Mesendoderm (in vitro differentiated cells): ENCODE results near the gene MEF2C. TPM values are rescaled to one million over a fixed set of nuclear protein-coding genes. Genes with fewer than 3 reads are reported as not detected.

Experiments
- DNase-seq: peaks from one replicate; pipeline ENCODE4 v3.0.0; 2013
- H2AK5ac ChIP-seq: 2 replicates; pipeline ENCODE4 v1.6.1; 2013; ENCODE audit warnings: low read length, inconsistent platforms
- H2BK120ac ChIP-seq: 2 replicates; pipeline ENCODE4 v1.6.1; 2013; ENCODE audit warnings: low read depth, mild to moderate bottlenecking, low read length, moderate library complexity, mixed read lengths
- H2BK15ac ChIP-seq: replicated peaks from 2 replicates; pipeline ENCODE4 v1.6.1; 2013; ENCODE audit warnings: low read depth, mild to moderate bottlenecking, moderate library complexity
- H2BK5ac ChIP-seq: 2 replicates; pipeline ENCODE4 v1.6.1; 2013; ENCODE audit warnings: low read length, inconsistent platforms
- H3K18ac ChIP-seq: 2 replicates; pipeline ENCODE4 v1.6.1; 2013; ENCODE audit warnings: mild to moderate bottlenecking, low read length, mixed read lengths
- H3K23ac ChIP-seq: one replicate; pipeline ENCODE4 v1.6.1; 2013; ENCODE audit warnings: low read length
- H3K27ac ChIP-seq: 2 replicates; pipeline ENCODE4 v1.5.1; 2013; ENCODE audit warnings: low read depth, mild to moderate bottlenecking, inconsistent platforms, low read length, moderate library complexity
- H3K27me3 ChIP-seq: 2 replicates; pipeline ENCODE4 v1.6.1; 2013; ENCODE audit warnings: low read length, control low read depth, mild to moderate bottlenecking, inconsistent platforms; ENCODE audit not compliant: insufficient read depth, poor library complexity
- H3K36me3 ChIP-seq: 2 replicates; pipeline ENCODE4 v1.6.1; 2013; ENCODE audit warnings: low read length, inconsistent platforms; ENCODE audit not compliant: control insufficient read depth, insufficient read depth
- H3K4ac ChIP-seq: one replicate; pipeline ENCODE4 v1.6.1; 2013; ENCODE audit warnings: low read depth, mild to moderate bottlenecking, low read length, moderate library complexity
- H3K4me1 ChIP-seq: 2 replicates; pipeline ENCODE4 v1.6.1; 2013; ENCODE audit warnings: low read depth, low read length, inconsistent platforms; ENCODE audit not compliant: control insufficient read depth
- H3K4me2 ChIP-seq: 2 replicates; pipeline ENCODE4 v1.6.1; 2013; ENCODE audit warnings: low read length
- H3K4me3 ChIP-seq: 2 replicates; pipeline ENCODE4 v1.5.1; 2013; ENCODE audit warnings: mild to moderate bottlenecking, low read length
- H3K56ac ChIP-seq: one replicate; pipeline ENCODE4 v1.6.1; 2013; ENCODE audit warnings: low read length
- H3K79me1 ChIP-seq: 2 replicates; pipeline ENCODE4 v1.6.1; 2013; ENCODE audit warnings: low read length, inconsistent platforms
- H3K79me2 ChIP-seq: 2 replicates; pipeline ENCODE4 v1.6.1; 2013; ENCODE audit warnings: mild to moderate bottlenecking, low read length; ENCODE audit not compliant: control insufficient read depth, insufficient read depth
- H3K9ac ChIP-seq: 2 replicates; pipeline ENCODE4 v1.6.1; 2013; ENCODE audit warnings: low read length, inconsistent platforms
- H4K5ac ChIP-seq: one replicate; pipeline ENCODE4 v1.6.1; 2013; ENCODE audit warnings: low read length
- H4K8ac ChIP-seq: one replicate; pipeline ENCODE4 v1.6.1; 2013; ENCODE audit warnings: low read depth, mild to moderate bottlenecking, control low read depth, low read length, moderate library complexity
- WGBS: extraction: QIAGEN DNeasy Blood & Tissue Kit; methylation state at CpG from one replicate; pipeline ENCODE4 v1.1.7; 2013; ENCODE audit warnings: low lambda C conversion rate, missing lambda C conversion rate; ENCODE audit not compliant: insufficient coverage; ENCODE audit errors: extremely low coverage; 5-methylcytosine and 5-hydroxymethylcytosine counted together
- polyA plus RNA-seq, 2 experiments: library from polyadenylated mRNA; stranded (reverse); fragments of 200-250 nt; gene quantifications; one replicate each; pipeline ENCODE4 v1.2.3, GENCODE V29; 2013

The MEF2C gene
- polyA plus RNA-seq (2013, experiment 1 of 2) = 0.60 TPM
- 0.25 TPM for polyA plus RNA-seq (2013, experiment 2 of 2)

DNA sequence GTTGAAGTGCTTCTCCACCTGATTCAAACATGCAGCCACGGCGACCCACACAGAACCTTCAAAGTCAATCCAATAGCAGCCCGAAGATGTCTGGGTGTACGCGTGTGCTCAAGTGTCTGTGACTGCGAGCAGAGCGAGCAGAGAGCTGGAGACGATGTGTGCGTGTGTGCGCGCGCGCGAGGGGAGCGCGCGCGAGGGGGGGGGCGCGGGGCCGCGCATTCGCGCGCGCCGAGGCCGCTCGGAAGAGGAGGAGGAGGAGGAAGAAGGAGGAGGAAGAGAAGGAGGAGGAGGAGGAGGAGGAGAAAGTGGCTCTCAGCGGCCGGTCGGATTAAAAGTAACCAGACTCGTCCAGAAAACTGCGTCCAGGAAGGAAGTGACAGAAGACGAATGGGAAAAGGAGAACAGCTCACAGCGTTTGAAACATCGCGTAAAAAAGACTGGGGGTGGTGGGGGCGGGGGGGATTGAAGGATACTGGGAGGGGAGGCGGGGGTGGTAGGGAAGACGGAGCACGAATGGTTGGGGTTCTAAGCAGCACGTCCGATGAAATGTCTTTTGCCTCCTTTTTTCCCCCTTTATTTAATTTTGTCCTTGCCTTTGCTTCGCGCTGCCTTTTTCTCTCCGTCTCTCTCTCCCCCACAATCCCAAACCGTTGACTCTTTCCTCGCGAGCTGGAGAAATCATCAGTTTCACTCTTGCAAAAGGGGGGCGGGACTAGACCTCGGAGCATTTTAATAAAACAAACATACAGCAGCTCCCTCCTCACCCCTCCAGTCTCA lies at the start of gene MEF2C:
TSS of gene MEF2C (minus strand) at position 126 of the 777 bp plus-strand sequence. CDS start 59,396 bp downstream, outside the sequence.
- Histone ChIP-seq H2BK15ac (no peak within 1 kb of the TSS), H3K9ac (peak within 1 kb of the TSS; percentile 40), H3K4me3 (peak within 1 kb of the TSS; percentile 65), H3K56ac (peak within 1 kb of the TSS; percentile 71), H2BK120ac (no peak within 1 kb of the TSS), H3K79me2 (no peaks in the 10 kb centered on the region), H3K18ac (no peak within 1 kb of the TSS), H4K8ac (no peak within 1 kb of the TSS), H3K27ac (no peak within 1 kb of the TSS), H3K36me3 (no peaks in the 10 kb centered on the region), H3K4me1 (no peaks in the 10 kb centered on the region), H2AK5ac (no peak within 1 kb of the TSS), H3K79me1 (no peaks in the 10 kb centered on the region), H3K4ac (no peak within 1 kb of the TSS), H4K5ac (no peak within 1 kb of the TSS), H3K4me2 (peak within 1 kb of the TSS; percentile 52), H2BK5ac (no peak within 1 kb of the TSS), H3K27me3 (no peaks in the 10 kb centered on the region), H3K23ac (no peak within 1 kb of the TSS)
- peak; percentile 54 for DNase-seq
- no CpG with 5 or more reads among the region's 52 CpGs for WGBS

DNA sequence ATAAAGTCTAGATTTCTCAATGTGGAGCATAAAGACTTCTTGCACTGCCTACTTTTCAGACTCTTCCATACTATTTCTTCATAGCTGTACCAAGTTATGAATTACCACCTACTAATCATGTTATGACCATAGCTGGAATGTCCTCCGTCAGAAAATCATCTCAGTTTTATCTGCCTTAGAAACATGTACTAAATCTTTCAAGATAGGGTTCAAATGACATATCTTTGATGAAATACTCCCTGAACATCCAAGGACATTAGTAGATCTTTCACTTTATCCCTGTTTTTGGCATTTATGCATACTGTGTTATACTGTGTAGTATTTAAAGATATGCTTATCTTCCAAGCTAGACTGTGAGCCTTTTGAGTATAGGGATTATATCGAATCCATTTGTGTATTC lies 49.6 kb upstream of the MEF2C start:
- Histone ChIP-seq H3K18ac (no peak overlapping the region), H2BK15ac (no peak overlapping the region), H3K36me3 (no peaks in the 10 kb centered on the region), H4K8ac (no peak overlapping the region), H3K4me1 (no peaks in the 10 kb centered on the region), H3K79me1 (no peaks in the 10 kb centered on the region), H3K56ac (no peak overlapping the region), H3K4ac (no peak overlapping the region), H3K79me2 (no peaks in the 10 kb centered on the region), H2BK5ac (no peak overlapping the region), H3K9ac (no peak overlapping the region), H2AK5ac (no peak overlapping the region), H3K4me3 (no peak overlapping the region), H3K27me3 (no peaks in the 10 kb centered on the region), H4K5ac (no peak overlapping the region), H3K27ac (no peak overlapping the region), H3K23ac (no peak overlapping the region), H3K4me2 (no peak overlapping the region), H2BK120ac (no peak overlapping the region)
- WGBS = no CpG with 5 or more reads among the region's 2 CpGs
- DNase-seq = no peak

DNA sequence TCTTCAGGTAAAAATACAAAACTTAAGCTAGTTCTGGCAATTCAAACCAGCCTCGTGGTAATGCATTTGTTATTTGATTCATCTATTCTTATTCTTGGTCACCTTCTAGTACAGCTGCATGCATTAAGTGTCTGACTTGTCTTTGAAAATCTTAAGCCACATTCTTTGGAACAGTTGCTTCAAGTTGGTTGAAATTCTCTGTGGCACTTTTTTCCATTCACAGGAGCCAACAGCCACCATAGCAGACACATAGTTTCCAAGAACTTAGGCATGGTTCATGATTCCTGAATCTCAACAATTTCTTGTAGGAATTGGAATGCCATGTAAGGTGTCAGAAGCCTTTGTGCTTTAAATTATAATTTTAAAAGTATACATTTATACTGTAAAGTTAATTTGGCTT lies 47.4 kb upstream of the MEF2C start:
- H3K27ac ChIP-seq = no peak overlapping the region
- no peak overlapping the region for H4K5ac ChIP-seq
- H3K36me3 ChIP-seq = no peaks in the 10 kb centered on the region
- no peaks in the 10 kb centered on the region for H3K27me3 ChIP-seq
- DNase-seq = no peak
- no peak overlapping the region for H3K18ac ChIP-seq
- no peak overlapping the region for H3K9ac ChIP-seq
- no peak overlapping the region for H2BK120ac ChIP-seq
- no peak overlapping the region for H2AK5ac ChIP-seq
- no CpG with 5 or more reads among the region's 1 CpG for WGBS
- no peaks in the 10 kb centered on the region for H3K4me1 ChIP-seq
- no peak overlapping the region for H3K23ac ChIP-seq
- no peak overlapping the region for H2BK5ac ChIP-seq
- H3K4ac ChIP-seq = no peak overlapping the region
- H3K79me2 ChIP-seq = no peaks in the 10 kb centered on the region
- no peak overlapping the region for H3K4me3 ChIP-seq
- H2BK15ac ChIP-seq = no peak overlapping the region
- no peaks in the 10 kb centered on the region for H3K79me1 ChIP-seq
- H3K56ac ChIP-seq = no peak overlapping the region
- no peak overlapping the region for H3K4me2 ChIP-seq
- no peak overlapping the region for H4K8ac ChIP-seq

DNA sequence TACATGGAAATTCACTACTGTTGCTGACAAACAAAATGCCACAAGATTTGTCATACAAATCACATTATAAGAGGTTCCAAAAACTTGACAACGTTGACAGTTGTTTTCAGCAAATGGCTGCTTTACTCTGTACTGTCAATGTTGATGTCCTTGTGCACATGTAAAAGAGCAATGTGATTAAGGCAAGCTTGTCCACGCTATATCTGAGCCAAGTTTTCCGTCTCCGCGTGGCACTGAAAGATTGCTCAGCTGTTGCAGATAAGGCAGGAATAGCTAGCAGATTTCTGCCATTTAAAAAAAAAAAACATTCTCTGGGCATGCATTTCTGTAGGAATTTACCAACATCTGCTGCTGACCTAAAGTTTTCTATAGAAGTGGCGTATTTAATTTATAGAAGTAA lies 46.4 kb upstream of the MEF2C start:
- Histone ChIP-seq H2AK5ac (no peak overlapping the region), H3K18ac (no peak overlapping the region), H3K56ac (no peak overlapping the region), H3K79me1 (no peaks in the 10 kb centered on the region), H4K5ac (no peak overlapping the region), H3K4me2 (no peak overlapping the region), H3K27me3 (no peaks in the 10 kb centered on the region), H3K27ac (no peak overlapping the region), H2BK15ac (no peak overlapping the region), H3K9ac (no peak overlapping the region), H3K79me2 (no peaks in the 10 kb centered on the region), H3K23ac (no peak overlapping the region), H2BK120ac (no peak overlapping the region), H2BK5ac (no peak overlapping the region), H3K4me1 (no peaks in the 10 kb centered on the region), H3K36me3 (no peaks in the 10 kb centered on the region), H3K4me3 (no peak overlapping the region), H4K8ac (no peak overlapping the region), H3K4ac (no peak overlapping the region)
- no peak for DNase-seq
- no CpG with 5 or more reads among the region's 6 CpGs for WGBS

DNA sequence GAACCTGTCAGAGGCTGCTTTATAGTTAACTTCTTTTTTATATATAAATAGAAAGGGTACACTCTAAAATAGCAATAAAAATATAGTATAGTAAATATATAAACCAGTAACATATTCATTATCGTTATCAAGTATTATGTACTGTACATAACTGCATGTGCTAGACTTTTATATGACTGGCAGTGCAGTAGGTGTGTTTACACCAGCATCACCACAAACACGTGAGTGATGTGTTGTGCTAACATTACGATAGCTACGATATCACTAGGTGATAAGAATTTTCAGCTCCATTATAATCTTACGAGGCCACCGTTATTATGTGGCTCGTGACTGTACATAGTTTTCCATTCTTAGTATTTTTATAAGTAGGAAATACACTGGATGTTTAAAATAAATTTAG lies 43.8 kb upstream of the MEF2C start:
- Histone ChIP-seq H3K27ac (no peak overlapping the region), H2BK15ac (no peak overlapping the region), H4K8ac (no peak overlapping the region), H3K18ac (no peak overlapping the region), H3K4me3 (no peak overlapping the region), H4K5ac (no peak overlapping the region), H3K27me3 (no peaks in the 10 kb centered on the region), H3K79me1 (no peaks in the 10 kb centered on the region), H2BK120ac (no peak overlapping the region), H3K79me2 (no peaks in the 10 kb centered on the region), H3K56ac (no peak overlapping the region), H3K4me1 (no peaks in the 10 kb centered on the region), H3K23ac (no peak overlapping the region), H3K4ac (no peak overlapping the region), H2AK5ac (no peak overlapping the region), H2BK5ac (no peak overlapping the region), H3K9ac (no peak overlapping the region), H3K4me2 (no peak overlapping the region), H3K36me3 (no peaks in the 10 kb centered on the region)
- no peak for DNase-seq
- WGBS = no CpG with 5 or more reads among the region's 7 CpGs
